ENCODE results near the gene EPHB2. TPM values are rescaled to one million over a fixed set of nuclear protein-coding genes. Genes with fewer than 3 reads are reported as not detected.

EPHB2 gene
- total and polyA plus RNA-seq, 2 of the 8 experiments (the other 6 are each of a cell fraction or from before 2014, with no cell fraction given) = 15.8 to 17.2 TPM

DNA sequence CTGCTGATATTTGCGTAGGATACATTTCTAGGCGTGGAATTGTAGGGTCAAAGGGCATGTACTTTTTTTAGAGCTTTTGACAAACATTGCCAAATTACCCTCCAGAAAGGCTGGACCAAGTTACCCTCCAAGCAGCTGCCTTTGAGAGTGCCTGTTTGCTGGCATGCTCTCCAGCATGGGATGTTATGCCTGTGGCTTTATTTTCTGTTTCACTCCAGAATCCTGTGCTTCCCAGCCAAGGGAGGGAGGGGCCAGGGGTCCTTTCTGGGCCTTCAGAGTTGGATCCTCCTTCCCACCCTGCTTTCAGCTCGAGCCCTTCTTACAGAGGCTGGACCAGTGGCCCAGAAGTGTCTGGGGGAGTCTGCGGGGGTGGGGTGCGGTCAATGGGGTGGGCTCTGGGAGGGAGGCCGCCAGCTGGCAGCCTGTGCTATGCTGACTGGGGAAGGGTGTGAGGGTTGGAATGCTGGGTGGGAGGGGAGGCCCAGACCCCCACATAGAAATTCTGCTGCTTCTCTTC, 81.2 kb downstream of the EPHB2 start:
- ChIA-PET POLR2A (ENCODE audit: partially characterized antibody) (interaction anchor here (1.5 kb wide), 1 partner anchor 10 kb away, joined by 4 read pairs; no protein-coding TSS in a partner anchor), CTCF (ENCODE audit: partially characterized antibody) (interaction anchor here (1.5 to 3.1 kb wide), 6 partner anchors 8 to 97 kb away, joined by 3 to 21 read pairs (median 4); no protein-coding TSS in a partner anchor)
- DNase-seq (ENCODE audit: low read depth in 1 of 2, low spot score in 2 of 2) = no peak
- Histone ChIP-seq H4K8ac (ENCODE audit: extremely low read depth, insufficient read depth, low read length) (no peak overlapping the region), H3K27me3 (replicated peaks in 1 of 4; ENCODE audit: control insufficient read depth in 3 of 4, extremely low read depth in 1 of 4, insufficient read depth in 3 of 4, low read length in 3 of 4) (no peaks in the 10 kb centered on the region), H3K79me1 (ENCODE audit: low read depth, low read length) (no peaks in the 10 kb centered on the region), H3K23ac (ENCODE audit: insufficient read length) (no peak overlapping the region), H3K4me2 (ENCODE audit: insufficient read depth in 1 of 2, low read depth in 2 of 2, low read length in 2 of 2) (no peak overlapping the region), H2AFZ (ENCODE audit: low read length) (no peak overlapping the region), H2BK5ac (ENCODE audit: low read depth, low read length) (no peak overlapping the region), H3K79me2 (ENCODE audit: control insufficient read depth in 1 of 2, insufficient read depth in 2 of 2, low read length in 2 of 2) (no peaks in the 10 kb centered on the region), H2BK120ac (replicated peaks; ENCODE audit: low read depth, low read length) (no peak overlapping the region), H3K4ac (replicated peaks; ENCODE audit: insufficient read length, low read depth, low read length) (no peak overlapping the region), H3K56ac (replicated peaks; ENCODE audit: insufficient read length, low read depth, low read length) (no peak overlapping the region), H2BK15ac (ENCODE audit: low read length) (no peak overlapping the region), H3K23me2 (ENCODE audit: low read depth, low read length) (no peaks in the 10 kb centered on the region; the same call in 1 of the 2 replicates), H3K4me3 (ENCODE audit: extremely low read depth in 1 of 4, insufficient read depth in 2 of 4, low read depth in 3 of 4, low read length in 4 of 4) (no peak overlapping the region), H3K14ac (ENCODE audit: insufficient read length) (no peak overlapping the region), H3K27ac (ENCODE audit: low read depth, low read length) (no peak overlapping the region), H3K36me3 (ENCODE audit: control insufficient read depth in 2 of 4, insufficient read depth in 4 of 4, low read length in 3 of 4) (no peaks in the 10 kb centered on the region), H4K20me1 (replicated peaks in 1 of 2; ENCODE audit: control insufficient read depth in 1 of 2, insufficient read depth in 2 of 2, low read length in 2 of 2) (no peaks in the 10 kb centered on the region), H2BK20ac (ENCODE audit: low read length) (no peak overlapping the region), H3K18ac (ENCODE audit: extremely low read depth, low read length) (no peak overlapping the region), H2AK5ac (ENCODE audit: low read depth, low read length) (no peak overlapping the region), H4K91ac (replicated peaks; ENCODE audit: insufficient read length, low read length) (no peak overlapping the region), H3K9ac (replicated peaks in 1 of 4; ENCODE audit: extremely low read depth in 1 of 4, low read depth in 3 of 4, low read length in 3 of 4) (no peak overlapping the region), H3K9me3 (ENCODE audit: insufficient read depth in 2 of 2, low read depth in 1 of 2, low read length in 1 of 2) (no peaks in the 10 kb centered on the region), H3K4me1 (replicated peaks in 1 of 4; ENCODE audit: control insufficient read depth in 3 of 4, insufficient read depth in 4 of 4, low read length in 3 of 4) (peaks cover 0 to 28% (median 10%) of the 10 kb centered on the region in 4 experiments; a peak in 6 of 7 replicates), H4K5ac (ENCODE audit: insufficient read length, low read depth, low read length) (no peak overlapping the region), H2BK12ac (ENCODE audit: low read depth, low read length) (no peak overlapping the region)
- WGBS, 2 experiments (ENCODE audit: extremely low coverage in 1 of 2, insufficient coverage in 1 of 2, insufficient read length in 1 of 2, insufficient replicate concordance in 2 of 2, low coverage in 1 of 2, low lambda C conversion rate in 2 of 2, missing lambda C conversion rate in 1 of 2) = 87% methylated on average over 5 of the region's 6 CpGs; no CpG with 5 or more reads in 1 of the 2 experiments
- no peak for FAIRE-seq
- TF ChIP-seq KDM1A (IDR thresholded peaks at IDR 0.05; ENCODE audit: borderline replicate concordance, low read length) (0 out of 2 replicates have a peak, but pooled peaks have one; percentile 11), TAF7 (optimal IDR thresholded peaks at IDR 0.05; ENCODE audit: borderline replicate concordance, low read depth, low read length) (no peak), ASH2L (IDR thresholded peaks at IDR 0.05; ENCODE audit: low read length) (no peak)
- TF ChIP-seq, protein P1, sequence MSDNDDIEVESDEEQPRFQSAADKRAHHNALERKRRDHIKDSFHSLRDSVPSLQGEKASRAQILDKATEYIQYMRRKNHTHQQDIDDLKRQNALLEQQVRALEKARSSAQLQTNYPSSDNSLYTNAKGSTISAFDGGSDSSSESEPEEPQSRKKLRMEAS (IDR thresholded peaks at IDR 0.05) = no peak
